ENCODE measurements around the gene SMARCC1.
A peak's percentile ranks its signal among the peaks of the same experiment; 100 is the strongest.

Gene SMARCC1

DNA sequence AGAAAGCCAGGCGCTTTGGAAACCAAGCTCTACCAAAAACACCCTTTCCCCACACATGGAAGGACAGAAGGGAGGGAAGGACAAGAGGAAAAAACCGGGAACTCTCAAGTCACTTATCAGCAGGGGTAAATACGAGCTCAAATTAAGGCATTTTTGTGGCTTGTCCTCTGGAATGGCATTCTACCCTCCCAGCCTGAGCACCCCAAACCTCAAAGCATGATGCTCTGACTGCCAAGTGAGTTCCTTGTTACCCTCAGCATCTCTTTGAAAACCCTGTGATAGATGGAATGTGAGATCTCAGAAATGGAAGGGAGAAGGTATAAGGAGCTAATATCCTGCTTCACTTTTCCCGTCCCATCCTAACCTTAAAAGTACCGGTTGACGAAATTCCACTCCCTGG, 194.9 kb downstream of the SMARCC1 start:
- no peak for DNase-seq (ENCODE audit: low read depth)

DNA sequence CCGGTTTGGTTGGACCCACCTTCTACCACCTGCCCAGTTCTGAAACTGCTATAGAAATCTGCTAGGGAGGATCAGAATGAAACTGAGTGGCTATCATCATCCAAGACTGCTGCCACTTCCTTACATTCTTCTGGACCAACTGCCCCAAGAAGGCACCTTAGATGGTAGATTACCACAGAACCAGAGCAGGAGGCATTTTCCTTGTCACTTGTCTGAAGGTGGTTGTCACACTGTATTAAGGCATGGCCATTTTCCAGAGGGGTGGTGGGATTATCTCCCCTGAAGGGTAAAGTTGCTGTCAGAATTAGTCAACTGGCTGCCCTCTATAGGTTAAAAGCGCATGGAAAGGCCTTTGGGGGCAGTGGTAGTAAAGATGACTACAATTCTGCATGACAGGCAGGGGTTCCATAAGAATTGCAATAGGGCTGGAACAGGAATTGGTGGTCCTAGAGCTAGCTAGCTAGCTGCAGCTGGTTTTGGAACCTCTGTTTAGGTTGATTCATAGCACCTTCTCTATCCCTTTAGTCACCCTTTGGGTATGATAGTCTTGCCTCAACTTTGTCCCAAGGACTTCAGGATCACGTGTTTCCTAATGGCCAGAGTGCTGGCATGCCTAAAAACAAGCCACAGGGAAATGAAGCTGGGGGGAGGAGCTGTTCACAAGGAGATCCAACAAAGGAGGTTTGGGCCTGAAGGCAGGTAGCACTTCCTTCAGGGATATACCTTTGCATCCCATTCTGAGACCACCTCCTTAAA, 198.2 kb downstream of the SMARCC1 start:
- DNase-seq (ENCODE audit: low read depth): peak; percentile 12

- DNase-seq (ENCODE audit: low read depth): no peak
Measured at GRCh38 chr3:47581835-47582234, 199.9 kb downstream of the SMARCC1 start.

- DNase-seq (ENCODE audit: low read depth): no peak
Measured at GRCh38 chr3:47581422-47581821, 200.3 kb downstream of the SMARCC1 start.

- no peak for DNase-seq (ENCODE audit: low read depth)
Measured at GRCh38 chr3:47580481-47580880, 201.2 kb downstream of the SMARCC1 start.

DNA sequence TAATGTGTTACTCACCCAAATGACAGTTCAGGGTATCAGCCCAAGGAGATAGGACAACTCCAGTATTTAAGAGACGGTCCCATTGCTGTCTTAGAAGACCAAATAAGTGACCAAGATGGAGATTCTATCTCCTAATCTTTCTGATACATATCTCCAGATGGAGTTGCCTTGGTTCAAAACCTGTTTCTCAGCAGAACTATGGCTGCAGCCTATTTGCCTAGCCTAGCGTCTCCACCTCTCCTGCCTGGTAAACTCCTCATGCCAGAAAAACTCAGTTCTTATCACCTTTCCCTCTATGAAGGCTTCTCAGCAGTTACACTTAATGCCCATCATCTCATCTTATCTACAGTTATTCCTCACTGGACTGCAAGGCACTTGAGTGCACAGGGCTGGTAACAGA, 201.8 kb downstream of the SMARCC1 start:
- no peak for DNase-seq (ENCODE audit: low read depth)

GRCh38 chr3:47578691-47579632, 202.7 kb downstream of the SMARCC1 start, which contains the start of gene CSPG5:
TSS of gene CSPG5 (minus strand) at chr3:47578865. CDS start at chr3:47578693, 172 bp downstream.
- no peak for DNase-seq (ENCODE audit: low read depth)

DNA sequence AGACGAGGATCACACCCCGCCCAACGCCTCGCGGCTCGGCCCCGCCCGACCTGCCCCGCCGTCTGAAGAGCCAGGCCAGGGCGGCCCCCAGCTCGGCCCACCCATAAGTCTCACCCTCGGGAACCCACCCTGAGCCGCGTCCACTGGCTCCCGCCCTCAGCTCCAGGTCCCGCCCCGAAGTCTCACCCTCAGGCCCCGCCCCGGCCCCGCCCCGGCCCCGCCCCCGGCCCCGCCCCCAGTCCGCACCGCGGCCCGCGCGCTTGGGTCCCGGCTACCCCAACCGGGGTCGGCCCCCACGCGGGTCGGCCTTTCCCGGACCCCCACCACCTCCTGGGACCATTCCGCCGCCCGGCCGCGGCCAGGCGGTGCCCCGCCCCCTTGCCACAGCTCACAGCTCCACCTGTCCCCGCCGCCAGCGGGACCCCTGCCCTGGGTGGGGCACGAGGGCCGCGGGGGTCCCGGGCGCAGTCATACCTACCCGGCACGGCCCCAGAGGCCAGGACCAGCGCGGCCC, 203.5 kb downstream of the SMARCC1 start:
- no peak for DNase-seq (ENCODE audit: low read depth)

GRCh38 chr3:47577583-47578118, 204.0 kb downstream of the SMARCC1 start:
- no peak for DNase-seq (ENCODE audit: low read depth)

GRCh38 chr3:47573190-47574172, 208.2 kb downstream of the SMARCC1 start:
- no peak for DNase-seq (ENCODE audit: low read depth)

DNA sequence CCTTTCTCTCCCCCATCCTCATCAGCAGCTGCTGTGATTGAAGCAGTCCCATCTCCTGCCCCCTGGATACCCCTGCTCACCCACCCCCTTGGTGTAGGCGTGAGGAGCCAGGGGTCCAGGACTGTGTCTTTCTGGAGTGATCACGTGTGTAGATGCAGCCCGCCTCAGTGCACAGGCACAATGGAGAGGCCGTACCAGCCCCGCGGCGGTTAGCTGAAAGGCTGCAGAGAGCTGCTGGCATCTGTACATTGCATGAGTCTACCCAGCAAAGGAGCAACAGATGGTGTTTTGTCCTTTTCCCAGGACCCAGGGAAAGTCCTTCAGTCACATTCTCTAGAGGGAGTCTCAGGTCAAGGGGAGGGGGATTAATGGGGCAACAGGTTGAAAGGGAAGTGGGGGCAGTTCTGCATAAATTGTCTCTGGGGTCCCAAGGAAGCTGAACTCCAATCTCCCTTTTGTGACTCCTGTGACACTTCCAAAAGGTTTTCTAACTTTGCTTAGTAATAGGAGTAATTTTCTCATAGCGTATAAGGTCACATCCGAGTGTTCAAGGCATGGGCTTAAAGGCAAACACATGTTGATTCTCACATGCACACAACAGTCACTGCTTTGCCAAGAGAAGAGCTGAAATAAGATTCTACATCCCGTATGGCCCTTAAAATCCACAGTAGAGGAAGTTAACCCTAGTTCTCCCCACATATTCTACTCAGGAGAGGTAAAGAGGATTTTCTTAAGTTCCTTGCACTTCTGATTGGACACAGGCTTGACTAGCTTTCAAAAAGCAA, 210.1 kb downstream of the SMARCC1 start:
- peak; percentile 10 for DNase-seq (ENCODE audit: low read depth)

DNA sequence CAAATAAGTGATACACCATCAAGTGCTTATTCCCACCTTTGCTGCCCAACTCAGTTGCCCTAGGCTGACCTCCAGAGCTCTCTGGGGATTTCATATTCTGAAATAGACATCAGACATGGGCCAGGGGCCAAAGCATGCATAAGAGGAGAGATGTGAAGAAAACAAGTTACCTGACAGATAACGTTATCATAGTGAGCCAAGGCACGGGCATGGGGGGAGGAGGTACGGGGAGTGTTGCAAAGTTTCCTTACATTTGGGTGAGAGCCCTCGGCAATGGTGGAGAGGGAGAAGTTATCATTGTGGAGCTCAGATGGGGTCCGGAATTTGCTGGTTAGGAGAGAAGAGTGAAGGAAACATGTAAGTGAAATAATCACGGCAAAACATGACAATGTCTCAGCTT, 212.8 kb downstream of the SMARCC1 start:
- DNase-seq (ENCODE audit: low read depth): no peak

DNA sequence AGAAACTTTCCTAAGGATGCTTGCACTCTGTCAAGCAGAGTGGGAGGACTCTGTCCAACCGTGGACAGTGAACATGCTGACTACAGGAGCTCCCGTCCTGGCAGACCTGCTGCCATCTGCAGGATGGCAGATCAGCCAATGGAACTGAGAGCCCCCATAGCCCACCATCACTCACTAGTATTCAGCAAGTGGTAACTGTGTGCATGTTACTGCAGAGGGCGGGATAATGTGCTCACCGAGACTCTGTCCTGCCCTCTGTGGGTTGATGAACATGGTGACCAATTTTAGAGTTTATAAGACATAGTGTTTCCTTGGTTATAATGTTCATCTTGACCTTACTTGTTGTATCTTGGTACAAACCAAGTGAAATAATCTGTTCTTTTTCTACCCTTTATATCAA, 214.5 kb downstream of the SMARCC1 start:
- no peak for DNase-seq (ENCODE audit: low read depth)

- no peak for DNase-seq (ENCODE audit: low read depth)
Measured at GRCh38 chr3:47566667-47567066, 215.0 kb downstream of the SMARCC1 start.

- DNase-seq (ENCODE audit: low read depth): no peak
Measured at GRCh38 chr3:47565734-47566550, 215.8 kb downstream of the SMARCC1 start.

GRCh38 chr3:47556351-47556750, 225.3 kb downstream of the SMARCC1 start:
- DNase-seq (ENCODE audit: low read depth): no peak

- DNase-seq (ENCODE audit: low read depth): no peak
Measured at GRCh38 chr3:47554335-47554734, 227.4 kb downstream of the SMARCC1 start.

DNA sequence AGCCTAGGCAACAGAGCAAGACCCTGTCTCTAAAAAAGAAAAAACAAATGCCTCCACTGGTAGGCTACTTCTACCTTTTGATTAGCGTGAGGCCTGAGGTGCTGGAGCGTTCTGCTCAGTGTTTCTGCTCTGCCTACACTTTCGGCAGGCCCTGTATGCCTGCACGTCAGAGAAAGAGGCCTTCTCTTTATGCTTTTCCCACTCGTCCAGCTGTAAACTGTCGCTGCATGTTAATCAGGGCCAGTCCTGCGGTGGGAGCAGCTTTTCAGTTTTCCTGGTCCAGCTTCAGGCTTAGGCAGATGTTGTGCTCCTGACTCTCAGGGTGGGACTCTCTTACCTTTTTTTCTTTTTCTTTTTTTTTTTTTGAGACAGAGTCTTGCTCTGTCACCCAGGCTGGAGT, 228.3 kb downstream of the SMARCC1 start:
- no peak for DNase-seq (ENCODE audit: low read depth)

DNA sequence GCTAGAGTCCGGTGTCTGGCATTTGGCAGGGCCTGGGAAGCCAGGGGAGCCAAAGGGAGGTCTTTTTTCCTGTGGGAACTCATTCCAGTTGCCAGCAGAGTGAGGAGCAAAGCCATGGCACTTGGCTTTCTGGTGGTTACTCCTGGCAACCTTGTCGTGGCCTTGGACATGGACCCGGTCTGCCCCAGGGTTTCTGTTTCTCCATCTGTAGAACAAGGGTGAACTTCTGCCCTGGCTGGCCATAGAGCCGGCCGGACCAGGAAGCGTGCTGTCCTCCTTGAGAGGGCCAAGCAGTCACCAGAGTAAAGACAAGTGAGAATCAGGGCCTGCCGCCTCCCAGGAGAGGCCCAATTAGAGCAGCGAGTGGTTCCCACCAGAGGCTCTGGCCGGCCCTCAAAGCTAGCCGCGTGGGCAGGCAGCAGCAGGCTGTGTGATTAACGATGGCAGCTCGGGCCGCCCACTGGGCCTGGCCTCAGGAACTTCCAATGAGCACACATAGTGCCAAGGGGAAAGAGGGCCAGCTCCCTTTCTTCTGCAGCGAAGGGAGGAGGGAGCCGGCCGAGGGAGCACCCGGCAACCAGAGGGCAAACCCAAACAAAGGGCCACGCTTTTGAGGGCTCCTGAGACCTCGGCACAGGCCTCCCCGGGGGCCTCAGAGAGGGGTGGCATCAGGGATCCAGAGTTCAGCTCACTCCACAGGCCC, 239.1 kb downstream of the SMARCC1 start:
- no peak for DNase-seq (ENCODE audit: low read depth)
